H9 (cell line): ENCODE results near the gene FGFBP2. TPM values are rescaled to one million over a fixed set of nuclear protein-coding genes. Genes with fewer than 3 reads are reported as not detected.

Experiments used
- DNase-seq: peaks from one replicate; pipeline ENCODE4 v3.0.0-alpha.2; 2017
- H2AFZ ChIP-seq: one replicate; pipeline ENCODE4 v1.6.1; 2013; ENCODE audit warnings: mild to moderate bottlenecking, low read length, control low read depth, moderate library complexity
- H2AK5ac ChIP-seq: 2 replicates; pipeline ENCODE4 v1.6.1; 2013; ENCODE audit warnings: low read length, control low read depth, mixed read lengths; ENCODE audit not compliant: insufficient read length
- H2BK120ac ChIP-seq: one replicate; pipeline ENCODE4 v1.6.1; 2013; ENCODE audit warnings: low read depth, mild to moderate bottlenecking, low read length, control low read depth, inconsistent platforms; ENCODE audit not compliant: poor library complexity, severe bottlenecking
- H2BK12ac ChIP-seq: 2 replicates; pipeline ENCODE4 v1.6.1; 2013; ENCODE audit warnings: low read length, control low read depth, mixed read lengths, low read depth; ENCODE audit not compliant: insufficient read length
- H2BK15ac ChIP-seq: 2 replicates; pipeline ENCODE4 v1.6.1; 2013; ENCODE audit warnings: low read depth, low read length, control low read depth
- H2BK20ac ChIP-seq: one replicate; pipeline ENCODE4 v1.6.1; 2013; ENCODE audit warnings: low read depth, mild to moderate bottlenecking, low read length, control low read depth, inconsistent platforms; ENCODE audit not compliant: poor library complexity, severe bottlenecking
- H2BK5ac ChIP-seq: 2 replicates; pipeline ENCODE4 v1.6.1; 2013; ENCODE audit warnings: low read length, control low read depth, mixed read lengths; ENCODE audit not compliant: insufficient read length
- H3K14ac ChIP-seq: 2 replicates; pipeline ENCODE4 v1.6.1; 2013; ENCODE audit warnings: low read length, control low read depth; ENCODE audit not compliant: insufficient read depth
- H3K18ac ChIP-seq: 2 replicates; pipeline ENCODE4 v1.6.1; 2013; ENCODE audit warnings: low read depth, mild to moderate bottlenecking, mixed read lengths, low read length, control low read depth; ENCODE audit not compliant: insufficient read length
- H3K23ac ChIP-seq: 2 replicates; pipeline ENCODE4 v1.6.1; 2013; ENCODE audit warnings: low read length, control low read depth, mixed read lengths, low read depth; ENCODE audit not compliant: insufficient read length
- H3K23me2 ChIP-seq: 2 replicates; pipeline ENCODE4 v1.6.1; 2013; ENCODE audit warnings: low read depth, mild to moderate bottlenecking, mixed read lengths, low read length, control low read depth; ENCODE audit not compliant: insufficient read length, poor library complexity, severe bottlenecking
- H3K27ac ChIP-seq: 2 replicates; pipeline ENCODE4 v1.5.1; 2013; ENCODE audit warnings: low read length, control low read depth, mixed read lengths, low read depth; ENCODE audit not compliant: insufficient read length
- H3K27me3 ChIP-seq: 2 replicates; pipeline ENCODE4 v1.6.1; 2013; ENCODE audit warnings: low read length, control low read depth, inconsistent platforms; ENCODE audit not compliant: insufficient read depth
- H3K4ac ChIP-seq: 2 replicates; pipeline ENCODE4 v1.6.1; 2013; ENCODE audit warnings: low read depth, mild to moderate bottlenecking, control low read depth, inconsistent platforms, low read length, moderate library complexity
- H3K4me1 ChIP-seq: 2 replicates; pipeline ENCODE4 v1.6.1; 2013; ENCODE audit warnings: low read length, control low read depth, inconsistent platforms; ENCODE audit not compliant: insufficient read depth
- H3K4me2 ChIP-seq: 2 replicates; pipeline ENCODE4 v1.6.1; 2013; ENCODE audit warnings: low read length, control low read depth, mixed read lengths; ENCODE audit not compliant: insufficient read length, insufficient read depth
- H3K56ac ChIP-seq: 2 replicates; pipeline ENCODE4 v1.6.1; 2013; ENCODE audit warnings: low read depth, mild to moderate bottlenecking, mixed read lengths, low read length, control low read depth; ENCODE audit not compliant: insufficient read length
- H3K79me1 ChIP-seq: 2 replicates; pipeline ENCODE4 v1.6.1; 2013; ENCODE audit warnings: low read depth, mild to moderate bottlenecking, moderate library complexity, low read length, control low read depth, inconsistent platforms; ENCODE audit not compliant: insufficient read depth, poor library complexity, severe bottlenecking
- H3K79me2 ChIP-seq: 2 replicates; pipeline ENCODE4 v1.6.1; 2013; ENCODE audit warnings: low read length, control low read depth, inconsistent platforms; ENCODE audit not compliant: insufficient read depth
- H3K9ac ChIP-seq: 2 replicates; pipeline ENCODE4 v1.6.1; 2013; ENCODE audit warnings: low read length, control low read depth, mixed read lengths; ENCODE audit not compliant: insufficient read length; ENCODE audit errors: extremely low read depth
- H3K9me3 ChIP-seq: one replicate; pipeline ENCODE4 v1.6.1; 2013; ENCODE audit warnings: low read depth, low read length, inconsistent platforms; ENCODE audit not compliant: control insufficient read depth
- H3T11ph ChIP-seq: one replicate; pipeline ENCODE4 v1.6.1; 2013; ENCODE audit warnings: mild to moderate bottlenecking, low read length, control low read depth, inconsistent platforms
- H4K20me1 ChIP-seq: one replicate; pipeline ENCODE4 v1.6.1; 2013; ENCODE audit not compliant: control insufficient read depth, insufficient read length, insufficient read depth
- H4K5ac ChIP-seq: 2 replicates; pipeline ENCODE4 v1.6.1; 2013; ENCODE audit warnings: low read depth, mild to moderate bottlenecking, mixed read lengths, low read length, control low read depth; ENCODE audit not compliant: insufficient read length
- H4K8ac ChIP-seq: replicated peaks from 2 replicates; pipeline ENCODE4 v1.6.1; 2013; ENCODE audit warnings: low read length, control low read depth, mixed read lengths, low read depth; ENCODE audit not compliant: insufficient read length
- H4K91ac ChIP-seq: 2 replicates; pipeline ENCODE4 v1.6.1; 2013; ENCODE audit warnings: low read depth, mild to moderate bottlenecking, moderate library complexity, mixed read lengths, low read length, control low read depth; ENCODE audit not compliant: insufficient read length
- H3K27ac Mint-ChIP-seq, 3 experiments: 2 replicates in 2 of 3; 3 replicates in 1 of 3; pipeline ENCODE4 v1.8.0; 2020 to 2021; ENCODE audit warnings: mixed read lengths in 3 of 3, mild to moderate bottlenecking in 1 of 3, moderate library complexity in 1 of 3
- H3K27me3 Mint-ChIP-seq: 2 replicates; pipeline ENCODE4 v1.8.0; 2021; ENCODE audit warnings: low read depth, mild to moderate bottlenecking, moderate library complexity, mixed read lengths
- H3K36me3 Mint-ChIP-seq, 3 experiments: 2 replicates in 2 of 3; 3 replicates in 1 of 3; pipeline ENCODE4 v1.8.0; 2020 to 2021; ENCODE audit warnings: low read depth in 3 of 3, mixed read lengths in 3 of 3; ENCODE audit not compliant: insufficient read depth in 1 of 3
- H3K4me1 Mint-ChIP-seq, 2 experiments: 2 replicates each; pipeline ENCODE4 v1.8.0; 2020; ENCODE audit warnings: mixed read lengths in 2 of 2
- H3K4me3 Mint-ChIP-seq, 2 experiments: 2 replicates in 1 of 2; 3 replicates in 1 of 2; pipeline ENCODE4 v1.8.0; 2020 to 2021; ENCODE audit warnings: mild to moderate bottlenecking in 2 of 2, mixed read lengths in 2 of 2, moderate library complexity in 1 of 2
- H3K9me3 Mint-ChIP-seq, 2 experiments: 2 replicates in 1 of 2; 3 replicates in 1 of 2; pipeline ENCODE4 v1.8.0; 2020; ENCODE audit warnings: mild to moderate bottlenecking in 2 of 2, mixed read lengths in 2 of 2, moderate library complexity in 1 of 2
- CTCF ChIP-seq: fragments of 200-600 bp; sonication (generic); conservative IDR thresholded peaks from 3 replicates; pipeline ENCODE4 v1.8.0; 2021; ENCODE audit warnings: antibody characterized with exemption, mild to moderate bottlenecking
- WGBS: extraction: QIAGEN DNeasy Blood & Tissue Kit; methylation state at CpG from one replicate; pipeline ENCODE4 v1.1.7; 2013; ENCODE audit warnings: missing lambda C conversion rate, low lambda C conversion rate, mixed read lengths; ENCODE audit not compliant: insufficient read length; ENCODE audit errors: extremely low coverage; 5-methylcytosine and 5-hydroxymethylcytosine counted together
- total RNA-seq: library from RNA; stranded (reverse); gene quantifications from 2 replicates; pipeline ENCODE4 v1.2.1, GENCODE V29; 2021

Gene FGFBP2
- total RNA-seq, 1 experiment from 2014 or later = not detected

GRCh38 chr4:15955670-15956069 lies 7.3 kb downstream of the FGFBP2 start:
- H4K5ac ChIP-seq = no peak overlapping the region
- Mint-ChIP-seq H3K4me1 (peaks cover 6 to 10% of the 10 kb centered on the region in 2 experiments), H3K4me3 (no peak overlapping the region), H3K36me3 (peaks cover 3 to 13% (median 10%) of the 10 kb centered on the region in 3 experiments; a peak in 6 of 7 replicates), H3K27ac (no peak overlapping the region), H3K9me3 (peaks cover 17 to 28% of the 10 kb centered on the region in 2 experiments), H3K27me3 (peaks cover 2% of the 10 kb centered on the region)
- H3K9me3 ChIP-seq = no peaks in the 10 kb centered on the region
- no peak overlapping the region for H2BK15ac ChIP-seq
- no peaks in the 10 kb centered on the region for H3K23me2 ChIP-seq
- no peak overlapping the region for H2BK20ac ChIP-seq
- no peak overlapping the region for H3K4me2 ChIP-seq
- no peak overlapping the region for H4K91ac ChIP-seq
- no peak overlapping the region for H2BK120ac ChIP-seq
- no peak overlapping the region for H2AFZ ChIP-seq
- no peak overlapping the region for H2AK5ac ChIP-seq
- H3K27me3 ChIP-seq = no peaks in the 10 kb centered on the region
- H3T11ph ChIP-seq = no peak overlapping the region
- peaks cover 3% of the 10 kb centered on the region; the same call in 1 of the 2 replicates for H3K4me1 ChIP-seq
- no peak overlapping the region for H3K23ac ChIP-seq
- no peak overlapping the region for H4K8ac ChIP-seq
- no peak overlapping the region for H3K27ac ChIP-seq
- no peak for TF ChIP-seq CTCF
- no peak overlapping the region for H3K4ac ChIP-seq
- H4K20me1 ChIP-seq = no peaks in the 10 kb centered on the region
- no CpG with 5 or more reads among the region's 3 CpGs for WGBS
- H2BK12ac ChIP-seq = no peak overlapping the region
- no peak overlapping the region for H3K14ac ChIP-seq
- no peak overlapping the region for H3K56ac ChIP-seq
- no peak overlapping the region for H3K9ac ChIP-seq
- no peak for DNase-seq
- H3K18ac ChIP-seq = no peak overlapping the region
- no peak overlapping the region for H2BK5ac ChIP-seq
- H3K79me2 ChIP-seq = no peaks in the 10 kb centered on the region
- no peaks in the 10 kb centered on the region for H3K79me1 ChIP-seq
